HG03571 (cell line): ENCODE data around the gene TMEM256.

Source experiments
- ATAC-seq: cut with Tn5 transposase; IDR thresholded peaks from one replicate; pipeline ENCODE4 v1.9.1; 2021; ENCODE audit not compliant: unreplicated experiment

TMEM256 gene

DNA sequence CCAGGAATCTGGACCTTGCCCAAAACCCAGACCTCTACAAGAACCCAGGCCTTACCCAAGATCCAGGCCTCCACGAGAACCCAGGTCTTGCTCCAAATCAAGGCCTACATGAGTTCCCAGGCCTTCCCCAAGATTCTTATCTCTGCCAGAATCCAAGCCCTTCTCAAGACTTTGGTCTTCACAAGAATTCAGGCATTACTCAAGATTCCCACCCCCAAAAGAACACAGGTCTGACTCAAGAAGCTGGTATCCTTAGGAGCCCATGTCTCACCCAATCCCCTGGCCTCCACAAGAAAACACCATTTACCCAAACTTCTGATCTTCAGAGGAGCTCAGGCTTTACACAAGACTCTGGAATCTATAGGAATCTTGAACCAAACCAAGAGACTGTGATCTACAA is 27.3 kb upstream of the TMEM256 start:
- no peak for ATAC-seq

DNA sequence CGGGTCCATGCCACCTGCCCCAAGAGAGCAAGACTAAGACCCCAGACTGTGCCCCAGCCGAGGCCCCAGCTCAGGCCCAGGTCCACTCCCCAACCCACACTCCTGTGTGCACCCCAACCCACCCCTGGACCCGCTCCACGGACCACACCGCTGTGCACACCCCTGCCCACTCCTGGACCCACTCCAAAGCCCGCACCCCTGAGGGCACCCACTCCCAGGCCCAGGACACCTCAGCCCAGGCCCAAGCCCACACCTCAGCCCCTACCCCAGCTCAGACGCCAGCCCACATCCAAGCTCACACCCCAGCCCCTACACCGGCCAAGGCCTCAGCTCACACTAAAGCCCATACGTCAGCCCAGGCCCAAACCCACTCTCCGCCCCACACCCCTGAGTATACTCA is 25.8 kb upstream of the TMEM256 start:
- ATAC-seq, result no peak

GRCh38 chr17:7428557-7428956 is 24.7 kb upstream of the TMEM256 start, which contains the start of gene SPEM3:
Gene SPEM3, plus strand, starts transcription at chr17:7428857. Its CDS starts 46 bp downstream, at chr17:7428903.
- ATAC-seq, result no peak

GRCh38 chr17:7427549-7427948 is 23.7 kb upstream of the TMEM256 start:
- no peak for ATAC-seq

GRCh38 chr17:7426896-7427489 is 23.1 kb upstream of the TMEM256 start:
- ATAC-seq, result no peak

- ATAC-seq, result no peak
Observed at GRCh38 chr17:7426203-7426863, 22.4 kb upstream of the TMEM256 start.

- ATAC-seq, result no peak
Observed at GRCh38 chr17:7425756-7426155, 21.9 kb upstream of the TMEM256 start.

GRCh38 chr17:7425316-7425715 is 21.4 kb upstream of the TMEM256 start, which contains the start of gene SPEM2:
Gene SPEM2, plus strand, starts transcription at chr17:7425616. Its CDS starts 73 bp downstream, at chr17:7425689.
- no peak for ATAC-seq

- ATAC-seq, result no peak
Observed at GRCh38 chr17:7423679-7424078, 19.8 kb upstream of the TMEM256 start.

DNA sequence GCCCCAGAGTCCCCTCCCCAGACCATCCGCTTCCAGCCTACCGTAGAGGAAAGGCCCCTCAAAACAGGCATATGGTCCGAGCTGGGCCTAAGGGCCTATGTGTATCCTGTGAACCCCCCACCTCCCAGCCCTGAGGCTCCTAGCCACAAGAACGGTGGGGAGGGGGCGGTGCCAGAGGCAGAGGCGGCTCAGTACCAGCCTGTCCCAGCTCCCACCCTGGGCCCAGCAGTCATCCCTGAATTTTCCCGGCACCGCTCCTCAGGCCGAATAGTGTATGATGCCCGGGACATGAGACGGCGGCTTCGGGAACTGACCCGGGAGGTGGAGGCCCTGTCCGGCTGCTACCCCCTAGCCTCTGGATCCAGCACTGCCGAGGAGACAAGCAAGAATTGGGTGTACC is 17.3 kb upstream of the TMEM256 start:
- ATAC-seq, result no peak

- ATAC-seq, result no peak
Observed at GRCh38 chr17:7419819-7420610, 16.1 kb upstream of the TMEM256 start, which contains the start of gene SPEM1. Gene SPEM1, plus strand, starts transcription at chr17:7420324. Its CDS starts 61 bp downstream, at chr17:7420385.

- no peak for ATAC-seq
Observed at GRCh38 chr17:7418472-7419152, 14.7 kb upstream of the TMEM256 start.

- ATAC-seq, result no peak
Observed at GRCh38 chr17:7417056-7417655, 13.3 kb upstream of the TMEM256 start.

GRCh38 chr17:7416323-7416722 is 12.4 kb upstream of the TMEM256 start:
- no peak for ATAC-seq

- no peak for ATAC-seq
Observed at GRCh38 chr17:7415784-7416183, 11.9 kb upstream of the TMEM256 start.

- no peak for ATAC-seq
Observed at GRCh38 chr17:7414837-7415236, 10.9 kb upstream of the TMEM256 start.

DNA sequence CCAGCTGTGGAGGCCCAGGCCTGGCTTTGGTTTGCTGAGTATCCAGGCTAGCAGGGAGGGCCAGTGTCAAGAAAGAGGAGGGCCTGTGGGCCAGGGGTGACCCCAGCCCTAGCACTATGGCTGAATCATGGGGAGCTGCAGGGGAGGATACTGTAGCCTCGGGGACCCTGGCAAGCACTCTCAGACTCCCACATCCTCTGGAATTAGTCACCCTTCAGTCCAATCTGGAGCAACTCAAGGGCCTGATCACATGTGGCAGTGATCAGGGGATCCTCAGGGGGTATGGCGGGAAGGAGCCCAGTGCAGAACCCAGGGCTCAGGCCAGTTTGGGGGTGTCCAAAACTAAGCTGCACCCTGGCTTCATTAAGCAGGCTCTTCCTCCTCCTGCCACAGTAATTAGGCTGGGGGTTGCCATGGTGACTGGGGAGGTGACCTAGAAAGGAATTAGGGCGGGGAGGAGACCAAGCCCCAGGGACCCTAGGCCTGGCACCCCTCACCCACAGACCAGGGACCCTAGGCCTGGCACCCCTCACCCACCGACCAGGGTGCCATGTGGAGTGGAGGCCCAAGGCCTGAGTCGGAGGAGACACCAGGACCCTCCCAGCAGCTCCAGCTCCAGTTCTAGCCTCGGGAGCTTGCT is 9.6 kb upstream of the TMEM256 start:
- no peak for ATAC-seq

- ATAC-seq, result no peak
Observed at GRCh38 chr17:7411427-7411750, 7.5 kb upstream of the TMEM256 start.

DNA sequence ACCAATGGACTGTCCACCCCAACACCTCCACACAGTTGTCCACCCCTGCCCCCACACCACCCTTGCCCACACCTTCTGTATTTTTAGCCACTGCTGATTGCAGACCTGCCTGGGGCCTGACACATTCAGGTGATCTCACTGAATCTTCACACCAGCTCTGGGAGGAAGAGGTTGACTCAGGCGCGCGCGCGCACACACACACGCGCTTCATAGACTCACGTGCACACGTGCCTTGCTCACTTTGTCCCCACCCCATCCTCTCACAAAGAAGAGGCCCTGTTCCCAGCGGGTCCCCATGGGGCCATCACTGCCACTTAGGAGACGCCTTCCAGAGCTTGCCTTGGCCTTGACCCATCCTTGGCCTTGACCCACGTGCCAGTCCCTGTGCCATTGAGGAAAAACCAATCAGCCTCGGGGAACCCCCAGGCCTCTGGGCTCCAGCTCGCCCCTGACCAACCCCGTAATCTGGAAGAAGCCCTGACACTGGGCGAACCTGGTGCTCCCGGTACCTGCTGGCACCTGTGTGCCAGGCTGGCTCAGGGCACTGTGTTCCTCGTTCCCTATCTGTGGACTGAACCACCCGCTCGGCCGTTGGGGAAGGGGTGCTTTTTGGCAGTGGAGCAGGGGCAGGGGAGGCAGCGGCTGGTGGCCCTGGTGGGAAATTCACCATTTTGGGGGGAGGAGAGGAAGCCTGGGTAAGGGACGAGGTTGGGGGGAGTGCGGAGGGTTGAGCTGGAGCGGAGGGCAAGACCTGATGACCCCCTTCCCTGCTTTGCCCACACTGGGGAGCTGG is 6.9 kb upstream of the TMEM256 start:
- no peak for ATAC-seq

GRCh38 chr17:7409716-7410115 is 5.8 kb upstream of the TMEM256 start:
- no peak for ATAC-seq
